Cardiac fibroblast (primary cell): ENCODE data around the gene RFNG.

ENCODE experiments used
- DNase-seq, 2 donors: peaks; one replicate each; pipeline versions ENCODE4 v3.0.0 to v3.0.0-alpha.2; 2010; ENCODE audit warnings: low read depth in 2 of 2
- H3K4me3 ChIP-seq, 2 donors: replicated peaks in 1 of 2; 1 replicate in 1 of 2; 2 replicates in 1 of 2; pipeline ENCODE4 v1.5.1; 2011; ENCODE audit warnings: low read depth in 2 of 2, low read length in 2 of 2, mild to moderate bottlenecking in 2 of 2, moderate library complexity in 1 of 2
- CTCF ChIP-seq: IDR thresholded peaks from one replicate; pipeline ENCODE4 v1.5.1; 2011; ENCODE audit warnings: low read depth, mild to moderate bottlenecking, low read length, inconsistent platforms

RFNG gene

GRCh38 chr17:82037092-82037888, 14.3 kb downstream of the RFNG start, which contains the start of gene DCXR:
Gene DCXR (minus strand): TSS chr17:82037697. CDS start chr17:82037682, 15 bp downstream.
- DNase-seq = peak; percentile 97
- peak within 1 kb of the TSS; percentile 65 to 74 for H3K4me3 ChIP-seq
- peak; percentile 34 for TF ChIP-seq CTCF

- no peak for DNase-seq
- no peak for TF ChIP-seq CTCF
- H3K4me3 ChIP-seq = peak overlapping the region; percentile 65 to 74
These were observed 14.9 kb downstream of the RFNG start for GRCh38 chr17:82036634-82037091.

- DNase-seq = no peak
- TF ChIP-seq CTCF = no peak
- peak overlapping the region; percentile 65 to 74 for H3K4me3 ChIP-seq
These were observed 15.5 kb downstream of the RFNG start for GRCh38 chr17:82035956-82036633.

GRCh38 chr17:82035488-82035887, 16.1 kb downstream of the RFNG start:
- H3K4me3 ChIP-seq = no peak overlapping the region
- no peak for TF ChIP-seq CTCF
- DNase-seq = no peak

GRCh38 chr17:82034371-82035011, 17.1 kb downstream of the RFNG start:
- TF ChIP-seq CTCF = no peak
- no peak overlapping the region for H3K4me3 ChIP-seq
- DNase-seq = no peak

- no peak overlapping the region for H3K4me3 ChIP-seq
- TF ChIP-seq CTCF = no peak
- DNase-seq = no peak
These were observed 18.1 kb downstream of the RFNG start for GRCh38 chr17:82033359-82034085.
